Endodermal cell (in vitro differentiated cells): ENCODE measurements around the gene TSPAN3. TPM values are rescaled to one million over a fixed set of nuclear protein-coding genes. Genes with fewer than 3 reads are reported as not detected.

Experiments
- DNase-seq: peaks from one replicate; pipeline ENCODE4 v3.0.0-alpha.2; 2017
- H3K27ac ChIP-seq: 2 replicates; pipeline ENCODE4 v1.5.1; 2013; ENCODE audit warnings: mild to moderate bottlenecking, low read depth, low read length, moderate library complexity
- H3K27me3 ChIP-seq: 2 replicates; pipeline ENCODE4 v1.6.1; 2013; ENCODE audit warnings: mild to moderate bottlenecking, low read length, moderate library complexity; ENCODE audit not compliant: insufficient read depth, control insufficient read depth, poor library complexity, severe bottlenecking
- H3K36me3 ChIP-seq: 2 replicates; pipeline ENCODE4 v1.7.0; 2013; ENCODE audit warnings: mild to moderate bottlenecking, low read length, moderate library complexity; ENCODE audit not compliant: control insufficient read depth, insufficient read depth
- H3K4me1 ChIP-seq: one replicate; pipeline ENCODE4 v1.7.0; 2013; ENCODE audit warnings: low read length; ENCODE audit not compliant: control insufficient read depth, insufficient read depth
- H3K4me3 ChIP-seq: 2 replicates; pipeline ENCODE4 v1.5.1; 2013; ENCODE audit warnings: mild to moderate bottlenecking, low read length, moderate library complexity
- H3K9ac ChIP-seq: 2 replicates; pipeline ENCODE4 v1.6.1; 2013; ENCODE audit warnings: mild to moderate bottlenecking, low read length, moderate library complexity; ENCODE audit not compliant: poor library complexity, severe bottlenecking; ENCODE audit errors: extremely low read depth
- H3K9me3 ChIP-seq: 2 replicates; pipeline ENCODE4 v1.6.1; 2013; ENCODE audit warnings: mild to moderate bottlenecking, low read length, moderate library complexity; ENCODE audit not compliant: control insufficient read depth
- H3K27ac Mint-ChIP-seq: 2 replicates; pipeline ENCODE4 v1.8.0; 2020; ENCODE audit warnings: mixed read lengths
- H3K27me3 Mint-ChIP-seq: 2 replicates; pipeline ENCODE4 v1.8.0; 2021; ENCODE audit warnings: mild to moderate bottlenecking, mixed read lengths; ENCODE audit not compliant: insufficient read depth
- H3K36me3 Mint-ChIP-seq: 2 replicates; pipeline ENCODE4 v1.8.0; 2020; ENCODE audit warnings: low read depth, mixed read lengths
- H3K4me1 Mint-ChIP-seq: 2 replicates; pipeline ENCODE4 v1.8.0; 2020; ENCODE audit warnings: mixed read lengths
- H3K4me3 Mint-ChIP-seq: 2 replicates; pipeline ENCODE4 v1.8.0; 2020; ENCODE audit warnings: mild to moderate bottlenecking, moderate library complexity, mixed read lengths
- H3K9me3 Mint-ChIP-seq: 2 replicates; pipeline ENCODE4 v1.8.0; 2020; ENCODE audit warnings: mild to moderate bottlenecking, mixed read lengths
- WGBS, 2 experiments: methylation state at CpG; one replicate each; pipeline versions ENCODE4 v1.1.5 to v1.1.7; 2013; ENCODE audit warnings: missing lambda C conversion rate in 2 of 2, mixed read lengths in 1 of 2; ENCODE audit not compliant: insufficient coverage in 1 of 2, insufficient read length in 1 of 2; 5-methylcytosine and 5-hydroxymethylcytosine counted together
- total RNA-seq, 2 donors: library from RNA; stranded (reverse); fragmentation: NEBNext Ultra II Directional in 1 of 2; extraction: Animal tissue kit (Norgen Biotek cat#: 25700) in 1 of 2; gene quantifications; 2 replicates in 1 of 2; 3 replicates in 1 of 2; pipeline ENCODE4 v1.2.1, GENCODE V29; 2021
- TF ChIP-seq, protein P1 (sequence below): fragments of 200-600 bp; sonication (generic); conservative IDR thresholded peaks from 2 replicates; pipeline ENCODE4 v1.5.0; 2021; ENCODE audit warnings: antibody characterized with exemption, mild to moderate bottlenecking

The TSPAN3 gene
- total RNA-seq, 2 donors from 2014 or later = 188 to 211 TPM

DNA sequence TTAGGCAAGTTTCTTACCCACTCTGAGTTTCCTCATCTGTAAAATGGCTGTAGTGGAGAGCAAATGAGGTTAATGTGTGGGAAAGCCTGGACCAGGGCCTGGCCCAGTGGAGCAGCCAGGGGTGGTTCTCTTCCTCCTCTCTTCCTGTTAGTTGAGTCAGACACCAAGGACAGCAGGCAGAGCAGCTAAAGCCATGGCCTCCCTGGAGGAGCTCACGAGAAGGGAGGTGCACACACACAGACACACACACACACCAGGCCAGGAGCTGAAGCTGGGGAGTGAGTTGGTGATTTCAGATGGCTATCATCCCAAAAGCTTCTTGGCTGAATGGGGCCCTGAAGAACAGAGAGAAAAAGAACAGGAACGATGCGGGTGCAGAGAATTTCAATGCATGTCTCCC is 33.2 kb upstream of the TSPAN3 start:
- Mint-ChIP-seq H3K36me3 (no peaks in the 10 kb centered on the region), H3K4me1 (peaks cover 21% of the 10 kb centered on the region), H3K4me3 (no peak overlapping the region), H3K9me3 (no peaks in the 10 kb centered on the region), H3K27ac (no peak overlapping the region), H3K27me3 (no peaks in the 10 kb centered on the region)
- TF ChIP-seq, protein P1, sequence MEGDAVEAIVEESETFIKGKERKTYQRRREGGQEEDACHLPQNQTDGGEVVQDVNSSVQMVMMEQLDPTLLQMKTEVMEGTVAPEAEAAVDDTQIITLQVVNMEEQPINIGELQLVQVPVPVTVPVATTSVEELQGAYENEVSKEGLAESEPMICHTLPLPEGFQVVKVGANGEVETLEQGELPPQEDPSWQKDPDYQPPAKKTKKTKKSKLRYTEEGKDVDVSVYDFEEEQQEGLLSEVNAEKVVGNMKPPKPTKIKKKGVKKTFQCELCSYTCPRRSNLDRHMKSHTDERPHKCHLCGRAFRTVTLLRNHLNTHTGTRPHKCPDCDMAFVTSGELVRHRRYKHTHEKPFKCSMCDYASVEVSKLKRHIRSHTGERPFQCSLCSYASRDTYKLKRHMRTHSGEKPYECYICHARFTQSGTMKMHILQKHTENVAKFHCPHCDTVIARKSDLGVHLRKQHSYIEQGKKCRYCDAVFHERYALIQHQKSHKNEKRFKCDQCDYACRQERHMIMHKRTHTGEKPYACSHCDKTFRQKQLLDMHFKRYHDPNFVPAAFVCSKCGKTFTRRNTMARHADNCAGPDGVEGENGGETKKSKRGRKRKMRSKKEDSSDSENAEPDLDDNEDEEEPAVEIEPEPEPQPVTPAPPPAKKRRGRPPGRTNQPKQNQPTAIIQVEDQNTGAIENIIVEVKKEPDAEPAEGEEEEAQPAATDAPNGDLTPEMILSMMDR = no peak
- no peak overlapping the region for H3K9ac ChIP-seq
- H3K27me3 ChIP-seq = no peaks in the 10 kb centered on the region
- no peak overlapping the region for H3K4me3 ChIP-seq
- no peak for DNase-seq
- 99 to 100% methylated on average over 2 to 3 of the region's 3 CpGs for WGBS, 2 experiments
- no peak overlapping the region for H3K27ac ChIP-seq
- no peaks in the 10 kb centered on the region for H3K9me3 ChIP-seq
- H3K4me1 ChIP-seq = peaks cover 10% of the 10 kb centered on the region
- no peaks in the 10 kb centered on the region for H3K36me3 ChIP-seq

DNA sequence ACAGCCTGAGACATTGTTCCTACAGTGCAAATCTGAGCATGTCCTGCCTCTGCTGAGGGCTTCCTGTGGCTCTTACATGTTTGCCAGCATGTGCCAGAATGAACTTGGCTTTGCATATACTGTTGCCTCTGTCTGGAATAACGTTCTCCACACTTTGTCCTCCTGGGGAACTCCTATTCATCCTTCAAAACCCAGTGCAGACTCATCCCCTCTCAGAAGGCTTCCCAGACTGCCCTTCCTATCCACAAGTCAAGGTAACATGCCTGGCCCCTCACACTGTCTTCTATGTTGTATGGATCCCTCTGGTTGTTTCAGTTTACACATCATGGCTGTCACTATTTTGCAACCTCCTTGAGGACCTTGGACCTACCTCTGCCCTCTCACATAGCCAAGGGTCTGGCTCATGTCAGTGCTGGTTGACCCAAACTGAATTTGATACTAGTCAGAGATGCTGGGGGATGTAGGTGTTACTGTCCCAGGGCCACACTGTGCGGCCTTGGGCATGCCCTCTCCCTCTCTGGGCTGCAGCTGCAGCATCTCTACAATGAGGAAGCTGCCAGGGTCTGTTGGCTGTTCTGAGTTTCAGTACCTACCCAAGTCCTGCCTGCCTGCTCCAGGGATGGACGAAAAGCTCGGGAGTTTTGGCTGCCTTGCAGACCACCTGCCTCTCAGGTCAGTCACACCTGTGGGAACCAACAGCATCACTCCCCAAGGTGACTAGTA is 29.0 kb upstream of the TSPAN3 start:
- no peak overlapping the region for H3K9ac ChIP-seq

DNA sequence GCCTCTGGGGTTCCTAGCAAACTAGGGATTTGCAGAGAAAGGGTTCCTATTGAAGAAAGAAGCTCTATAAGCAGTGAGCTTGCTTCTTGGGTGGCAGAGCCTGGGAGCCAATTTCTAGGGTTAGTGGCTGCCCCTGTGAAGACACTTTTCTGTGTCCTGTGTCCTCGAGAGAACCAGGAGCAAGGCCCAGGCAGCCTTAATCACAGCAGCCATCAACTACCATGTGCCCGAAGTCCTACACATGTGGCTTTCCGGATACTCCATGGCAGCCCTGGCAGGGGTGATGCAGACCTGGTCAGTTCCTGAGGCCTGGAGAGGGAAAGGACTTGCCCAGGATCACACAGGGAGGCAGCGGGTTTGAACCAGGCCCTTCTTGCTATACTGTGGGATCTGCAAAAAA is 27.7 kb upstream of the TSPAN3 start:
- H3K36me3 Mint-ChIP-seq = no peaks in the 10 kb centered on the region
- no peak overlapping the region for H3K27ac Mint-ChIP-seq
- no peak overlapping the region for H3K4me3 Mint-ChIP-seq
- Histone ChIP-seq H3K9ac (no peak overlapping the region), H3K27ac (no peak overlapping the region), H3K36me3 (no peaks in the 10 kb centered on the region), H3K9me3 (no peaks in the 10 kb centered on the region), H3K4me3 (no peak overlapping the region), H3K27me3 (no peaks in the 10 kb centered on the region), H3K4me1 (peaks cover 10% of the 10 kb centered on the region)
- no peaks in the 10 kb centered on the region for H3K9me3 Mint-ChIP-seq
- H3K27me3 Mint-ChIP-seq = no peaks in the 10 kb centered on the region
- WGBS, 2 experiments = 88 to 91% methylated on average over 3 to 4 of the region's 4 CpGs
- no peak for DNase-seq
- TF ChIP-seq, protein P1 = no peak
- H3K4me1 Mint-ChIP-seq = peaks cover 10% of the 10 kb centered on the region

More for the DNA sequence above, 29.0 kb upstream of the TSPAN3 start:
- H3K27me3 ChIP-seq = no peaks in the 10 kb centered on the region
- peaks cover 10% of the 10 kb centered on the region for H3K4me1 ChIP-seq
- H3K27ac ChIP-seq = no peak overlapping the region
- 87 to 98% methylated on average over 4 of the region's 4 CpGs for WGBS, 2 experiments
- no peak for DNase-seq
- no peak overlapping the region for H3K4me3 ChIP-seq
- no peaks in the 10 kb centered on the region for H3K9me3 Mint-ChIP-seq
- no peak overlapping the region for H3K4me3 Mint-ChIP-seq
- no peaks in the 10 kb centered on the region for H3K36me3 Mint-ChIP-seq
- H3K36me3 ChIP-seq = no peaks in the 10 kb centered on the region
- H3K9me3 ChIP-seq = no peaks in the 10 kb centered on the region
- H3K27me3 Mint-ChIP-seq = no peaks in the 10 kb centered on the region
- TF ChIP-seq, protein P1 = no peak
- peaks cover 18% of the 10 kb centered on the region for H3K4me1 Mint-ChIP-seq
- H3K27ac Mint-ChIP-seq = no peak overlapping the region
